HepG2 (cell line): ENCODE data around the gene LPO.

ENCODE experiments used
- FOXA1 ChIP-seq, 2 experiments: fragments of 450-650 bp in 1 of 2; sonication (generic) in 1 of 2; formaldehyde crosslinking in 1 of 2; IDR thresholded peaks; 2 replicates each; pipeline versions ENCODE4 v1.4.0 to v1.6.1; 2016 to 2020; ENCODE audit warnings: missing genetic modification reagents in 1 of 2
- TF ChIP-seq, protein P1 (sequence below): sonication (generic); formaldehyde crosslinking; IDR thresholded peaks from 2 replicates; pipeline ENCODE4 v1.5.0; 2020; ENCODE audit warnings: mild to moderate bottlenecking, missing genetic modification reagents, moderate library complexity

DNA sequence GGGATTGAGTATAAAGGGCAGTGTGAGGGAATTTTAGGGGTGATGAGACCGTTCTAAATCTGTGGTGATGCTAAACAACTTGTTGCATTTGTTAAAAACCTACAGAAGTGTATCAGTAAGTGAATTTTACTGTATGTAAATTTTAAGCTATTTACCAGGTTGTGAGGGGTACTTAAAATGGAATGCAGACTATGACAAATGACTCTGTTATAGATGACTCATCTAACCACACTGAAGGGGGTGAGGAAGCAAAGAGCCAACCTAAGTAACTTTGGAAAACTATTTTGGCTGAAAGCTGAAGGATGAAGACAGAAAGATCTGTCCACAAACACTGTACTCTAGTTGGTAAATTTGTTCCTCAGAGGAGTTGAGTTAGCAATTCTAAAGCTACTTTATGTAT is 14.1 kb upstream of the LPO start:
- TF ChIP-seq, protein P1, sequence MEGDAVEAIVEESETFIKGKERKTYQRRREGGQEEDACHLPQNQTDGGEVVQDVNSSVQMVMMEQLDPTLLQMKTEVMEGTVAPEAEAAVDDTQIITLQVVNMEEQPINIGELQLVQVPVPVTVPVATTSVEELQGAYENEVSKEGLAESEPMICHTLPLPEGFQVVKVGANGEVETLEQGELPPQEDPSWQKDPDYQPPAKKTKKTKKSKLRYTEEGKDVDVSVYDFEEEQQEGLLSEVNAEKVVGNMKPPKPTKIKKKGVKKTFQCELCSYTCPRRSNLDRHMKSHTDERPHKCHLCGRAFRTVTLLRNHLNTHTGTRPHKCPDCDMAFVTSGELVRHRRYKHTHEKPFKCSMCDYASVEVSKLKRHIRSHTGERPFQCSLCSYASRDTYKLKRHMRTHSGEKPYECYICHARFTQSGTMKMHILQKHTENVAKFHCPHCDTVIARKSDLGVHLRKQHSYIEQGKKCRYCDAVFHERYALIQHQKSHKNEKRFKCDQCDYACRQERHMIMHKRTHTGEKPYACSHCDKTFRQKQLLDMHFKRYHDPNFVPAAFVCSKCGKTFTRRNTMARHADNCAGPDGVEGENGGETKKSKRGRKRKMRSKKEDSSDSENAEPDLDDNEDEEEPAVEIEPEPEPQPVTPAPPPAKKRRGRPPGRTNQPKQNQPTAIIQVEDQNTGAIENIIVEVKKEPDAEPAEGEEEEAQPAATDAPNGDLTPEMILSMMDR (CRISPR knock-in tag) = no peak
- no peak for TF ChIP-seq FOXA1 (IDR thresholded peaks at IDR 0.05)
- TF ChIP-seq FOXA1 (CRISPR knock-in tag; IDR thresholded peaks at IDR 0.05) = no peak
